Stimulated activated CD4-positive, alpha-beta T cell treated with anti-CD3 and anti-CD28 coated beads, Interleukin-4, amount 100 ng/mL, for 4 hours (primary cell): ENCODE results near the gene FBLIM1.

Experiments
- DNase-seq, 2 experiments: peaks; one replicate each; pipeline ENCODE4 v3.0.0-alpha.2; 2020

Gene FBLIM1

DNA sequence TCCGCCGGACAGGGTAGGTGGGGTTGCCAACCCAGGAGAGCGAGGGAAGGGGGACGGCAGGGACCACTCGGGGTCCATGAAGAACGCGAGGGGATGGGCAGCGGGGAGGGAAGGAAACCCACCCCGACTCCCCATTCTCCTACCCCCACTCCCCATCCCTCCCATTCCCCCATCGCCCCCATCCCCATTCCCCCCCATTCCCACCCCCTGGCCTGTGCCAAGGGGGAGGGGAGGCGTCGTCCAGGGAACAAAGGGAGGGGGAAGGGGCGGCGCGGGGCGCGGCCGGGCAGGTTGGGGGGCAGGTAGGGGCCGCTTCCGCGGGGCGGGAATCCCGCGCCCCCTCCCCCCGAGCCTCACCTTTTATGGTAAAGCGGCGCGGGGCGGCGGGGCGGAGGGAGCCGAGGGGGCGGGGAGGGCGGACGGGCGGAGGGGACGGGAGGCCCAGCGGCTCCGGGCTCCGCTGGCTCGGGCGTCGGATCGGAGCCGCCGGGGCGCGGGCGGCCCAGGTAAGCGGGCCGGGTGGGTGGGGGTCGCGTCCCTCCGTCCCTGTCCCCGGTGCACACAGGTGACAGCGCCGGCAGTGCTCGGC is at the start of gene FBLIM1:
Gene FBLIM1 (plus strand): TSS at position 453 of the 589 bp plus-strand sequence. CDS start 6,189 bp downstream, outside the sequence.
- DNase-seq: no peak

GRCh38 chr1:15709226-15709625 is 49.4 kb upstream of the FBLIM1 start:
- DNase-seq: no peak

DNA sequence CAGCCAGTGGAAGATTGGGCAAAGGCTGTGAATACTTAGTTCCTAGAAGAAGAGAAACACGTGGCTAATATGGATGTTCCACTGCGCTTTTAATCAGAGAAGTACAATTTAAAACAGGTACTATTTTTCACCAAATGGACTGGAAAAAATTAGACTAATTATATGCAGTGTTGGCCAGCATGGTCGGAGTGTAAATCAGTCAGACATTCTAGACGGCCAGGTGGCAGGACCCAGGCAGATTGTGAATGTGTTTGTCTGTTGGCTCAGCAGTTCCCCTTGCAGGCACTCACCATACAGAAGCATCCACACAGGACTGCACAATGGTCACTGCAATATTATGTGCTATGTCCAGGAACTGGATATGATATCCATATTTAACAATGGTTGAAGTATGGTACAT is 46.4 kb upstream of the FBLIM1 start:
- DNase-seq: no peak

GRCh38 chr1:15714406-15715136 is 44.0 kb upstream of the FBLIM1 start:
- DNase-seq: no peak

DNA sequence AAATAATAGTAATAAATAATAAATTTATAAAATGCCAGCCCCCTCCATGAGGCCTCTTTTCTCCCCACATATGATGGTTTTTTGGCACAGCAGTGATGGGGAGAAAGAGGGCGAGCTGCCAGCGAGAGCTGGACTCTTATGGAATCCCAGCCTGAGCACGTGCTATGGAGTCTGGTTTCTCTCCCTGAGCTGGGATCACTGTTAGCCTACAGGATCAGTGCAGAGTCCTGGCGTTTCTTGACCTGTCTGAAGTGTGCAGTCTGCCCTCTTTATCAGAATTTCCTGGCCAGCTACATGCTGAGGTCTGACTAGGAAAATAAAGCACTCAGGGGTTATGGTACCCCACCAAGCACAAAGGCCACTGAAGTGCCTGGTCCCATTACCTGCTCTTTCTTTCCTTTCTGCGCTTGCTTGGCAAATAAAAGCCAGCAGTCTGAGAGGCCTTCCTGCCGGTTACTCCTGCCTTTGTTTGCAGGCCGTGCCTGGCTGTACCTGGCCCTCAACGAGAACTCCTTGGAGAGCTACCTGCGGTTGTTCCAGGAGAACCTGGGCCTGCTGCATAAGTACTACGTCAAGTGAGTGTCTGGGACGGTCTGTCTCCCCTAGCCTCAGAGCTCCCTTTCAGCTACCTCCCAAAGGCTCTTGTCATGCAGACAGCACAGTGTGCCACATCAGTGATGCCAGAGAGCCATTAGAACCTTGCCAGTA is 41.0 kb upstream of the FBLIM1 start:
- no peak for DNase-seq

- no peak for DNase-seq
Observed at GRCh38 chr1:15718199-15718601, 40.4 kb upstream of the FBLIM1 start.

DNA sequence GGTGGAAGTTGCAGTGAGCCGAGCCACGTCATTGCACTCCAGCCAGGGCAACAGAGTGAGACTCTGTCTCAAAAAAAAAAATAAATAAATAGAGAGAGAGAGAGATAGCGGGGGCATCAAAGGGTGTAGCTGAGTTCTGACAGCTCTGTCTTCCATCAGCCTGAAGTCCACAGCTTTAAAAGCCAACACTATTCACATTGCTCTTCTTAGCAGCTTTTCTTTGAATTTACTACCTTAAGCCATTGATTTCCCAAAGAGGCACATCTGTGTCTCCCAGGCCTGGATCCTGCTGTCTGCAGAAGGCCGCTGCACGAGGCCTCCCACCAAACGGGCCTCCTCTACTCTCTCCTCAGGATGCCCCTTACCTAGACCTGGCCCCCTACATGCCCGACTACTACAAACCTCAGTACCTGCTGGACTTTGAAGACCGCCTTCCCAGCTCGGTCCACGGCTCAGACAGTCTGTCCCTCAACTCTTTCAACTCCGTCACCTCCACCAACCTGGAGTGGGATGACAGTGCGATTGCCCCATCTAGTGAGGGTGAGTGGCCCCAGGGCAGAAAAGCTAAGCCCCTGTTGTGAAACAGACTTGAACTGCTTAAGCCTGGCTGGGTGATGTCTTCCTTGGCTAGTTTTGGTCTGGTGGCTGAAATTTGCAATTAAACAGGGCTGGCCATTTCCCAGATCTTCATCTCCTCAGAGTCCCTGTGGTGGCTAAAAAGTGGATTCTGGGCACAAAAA is 39.0 kb upstream of the FBLIM1 start:
- no peak for DNase-seq

DNA sequence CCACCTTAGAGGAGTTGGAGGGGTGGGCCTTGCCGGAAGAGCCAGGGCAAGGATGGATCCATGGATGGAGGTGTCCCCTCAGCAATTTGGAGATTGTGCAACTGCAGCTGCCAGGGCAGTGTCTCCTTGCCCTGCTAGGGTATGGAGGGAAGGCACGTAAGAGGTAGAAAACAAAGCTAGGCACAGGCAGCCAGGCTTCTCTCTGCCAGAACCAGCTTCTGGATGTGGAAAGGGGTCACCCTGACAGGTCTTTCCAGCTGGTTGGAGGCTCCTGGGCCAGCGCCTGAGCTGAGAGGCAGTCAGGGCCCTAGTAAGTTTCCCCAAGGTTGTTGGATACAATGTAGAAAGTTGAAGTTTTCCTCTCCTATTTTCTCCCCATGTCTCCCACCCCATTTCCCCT is 37.7 kb upstream of the FBLIM1 start:
- no peak for DNase-seq

- DNase-seq: no peak
Observed at GRCh38 chr1:15722411-15722810, 36.2 kb upstream of the FBLIM1 start.

- DNase-seq: no peak
Observed at GRCh38 chr1:15722836-15723532, 35.6 kb upstream of the FBLIM1 start.

GRCh38 chr1:15723631-15724246 is 34.9 kb upstream of the FBLIM1 start:
- DNase-seq: no peak

GRCh38 chr1:15724949-15725880 is 33.4 kb upstream of the FBLIM1 start:
- DNase-seq: no peak

DNA sequence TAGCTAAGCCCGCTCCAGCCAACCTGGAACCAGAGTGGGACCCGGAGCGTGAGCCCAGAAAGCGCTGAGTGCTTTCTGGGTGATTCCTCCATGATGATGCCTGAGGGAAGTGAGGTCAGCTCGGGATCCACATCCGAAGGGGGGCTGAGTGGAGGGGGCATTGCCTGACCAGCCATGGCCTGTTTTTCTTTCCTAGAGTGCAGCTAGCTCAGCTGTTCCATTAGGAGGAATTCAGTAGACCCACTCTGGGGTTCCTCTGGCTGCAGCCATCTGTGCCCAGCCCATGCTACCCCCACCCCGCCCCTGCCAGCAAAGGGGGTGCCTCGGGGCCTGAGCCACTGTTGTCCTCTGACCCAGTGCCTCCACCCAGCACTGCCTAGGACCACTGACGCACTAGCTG is 32.1 kb upstream of the FBLIM1 start:
- DNase-seq: no peak

DNA sequence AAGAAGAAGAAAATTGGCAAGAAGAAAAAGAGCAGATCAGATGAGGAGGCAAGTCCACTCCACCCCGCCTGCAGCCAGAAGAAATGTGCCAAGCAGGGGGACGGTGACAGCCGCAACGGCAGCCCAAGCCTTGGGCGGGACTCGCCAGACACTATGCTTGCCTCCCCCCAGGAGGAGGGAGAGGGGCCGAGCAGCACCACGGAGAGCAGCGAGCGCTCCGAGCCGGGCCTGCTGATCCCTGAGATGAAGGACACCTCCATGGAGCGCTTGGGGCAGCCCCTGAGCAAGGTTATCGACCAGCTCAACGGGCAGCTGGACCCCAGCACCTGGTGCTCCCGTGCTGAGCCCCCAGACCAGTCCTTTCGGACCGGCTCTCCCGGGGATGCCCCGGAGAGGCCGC is 31.6 kb upstream of the FBLIM1 start:
- DNase-seq: no peak

- no peak for DNase-seq
Observed at GRCh38 chr1:15727424-15727823, 31.2 kb upstream of the FBLIM1 start.

DNA sequence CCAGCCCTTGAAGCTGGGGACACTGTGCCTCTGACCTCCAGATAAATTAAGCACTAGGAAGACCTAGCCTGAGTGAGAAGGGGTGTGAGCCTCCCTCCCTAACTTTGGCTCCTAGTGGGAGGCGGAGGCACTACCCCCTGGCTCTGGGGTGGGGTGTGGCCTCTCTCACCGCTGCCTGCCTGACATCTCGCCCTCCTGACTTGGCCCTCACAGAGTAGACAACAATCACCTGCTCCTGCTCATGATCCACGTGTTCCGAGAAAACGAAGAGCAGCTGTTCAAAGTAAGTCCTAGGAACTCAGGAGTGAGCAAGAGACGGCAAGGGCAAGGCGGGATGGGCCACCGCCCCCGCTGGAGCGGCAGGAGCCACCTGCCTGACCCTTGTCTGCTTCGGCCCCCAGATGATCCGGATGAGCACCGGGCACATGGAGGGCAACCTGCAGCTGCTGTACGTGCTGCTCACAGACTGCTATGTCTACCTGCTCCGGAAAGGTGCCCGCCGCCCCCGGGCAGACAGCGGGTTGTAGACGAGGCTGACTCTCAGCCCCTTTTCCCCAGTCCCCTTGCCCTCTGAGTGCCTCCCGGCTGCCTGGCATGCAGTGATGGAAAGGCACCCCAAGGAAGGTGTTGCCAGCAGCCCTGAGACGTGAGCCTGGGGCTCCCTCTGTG is 30.6 kb upstream of the FBLIM1 start:
- no peak for DNase-seq

GRCh38 chr1:15728937-15729657 is 29.5 kb upstream of the FBLIM1 start:
- no peak for DNase-seq

GRCh38 chr1:15730423-15730822 is 28.2 kb upstream of the FBLIM1 start:
- no peak for DNase-seq

DNA sequence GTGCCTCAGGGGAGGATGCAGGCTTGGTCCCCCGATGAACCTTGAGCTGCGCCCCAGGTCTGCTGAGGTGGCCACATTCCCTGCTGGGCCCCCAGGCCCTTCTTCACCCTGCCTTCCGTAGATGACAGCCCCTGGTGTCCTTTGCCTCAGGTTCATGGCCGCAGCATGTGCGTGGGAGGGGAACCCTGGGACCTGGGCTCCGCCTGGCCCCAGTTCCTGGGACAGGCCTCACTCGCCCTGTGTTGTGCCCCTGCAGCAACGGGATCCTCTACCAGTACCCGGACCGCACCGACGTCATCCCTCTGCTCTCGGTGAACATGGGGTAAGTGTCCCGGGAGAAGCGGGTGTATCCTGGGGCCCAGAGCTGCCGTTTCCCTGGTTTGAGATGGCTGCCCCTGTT is 27.7 kb upstream of the FBLIM1 start:
- no peak for DNase-seq
